IPS-NIHi7 (cell line): Measurements from ENCODE around the gene NUDT9.
"Not testable (repeated sequence)": the region's sequence is repeated elsewhere in the genome, so short reads cannot be mapped to it uniquely, and the experiment has no call there.

ENCODE experiments used
- DNase-seq: peaks from one replicate; pipeline ENCODE4 v3.0.0; 2012; ENCODE audit warnings: mixed read lengths; ENCODE audit errors: extremely low spot score

The NUDT9 gene, protein sequence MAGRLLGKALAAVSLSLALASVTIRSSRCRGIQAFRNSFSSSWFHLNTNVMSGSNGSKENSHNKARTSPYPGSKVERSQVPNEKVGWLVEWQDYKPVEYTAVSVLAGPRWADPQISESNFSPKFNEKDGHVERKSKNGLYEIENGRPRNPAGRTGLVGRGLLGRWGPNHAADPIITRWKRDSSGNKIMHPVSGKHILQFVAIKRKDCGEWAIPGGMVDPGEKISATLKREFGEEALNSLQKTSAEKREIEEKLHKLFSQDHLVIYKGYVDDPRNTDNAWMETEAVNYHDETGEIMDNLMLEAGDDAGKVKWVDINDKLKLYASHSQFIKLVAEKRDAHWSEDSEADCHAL

DNA sequence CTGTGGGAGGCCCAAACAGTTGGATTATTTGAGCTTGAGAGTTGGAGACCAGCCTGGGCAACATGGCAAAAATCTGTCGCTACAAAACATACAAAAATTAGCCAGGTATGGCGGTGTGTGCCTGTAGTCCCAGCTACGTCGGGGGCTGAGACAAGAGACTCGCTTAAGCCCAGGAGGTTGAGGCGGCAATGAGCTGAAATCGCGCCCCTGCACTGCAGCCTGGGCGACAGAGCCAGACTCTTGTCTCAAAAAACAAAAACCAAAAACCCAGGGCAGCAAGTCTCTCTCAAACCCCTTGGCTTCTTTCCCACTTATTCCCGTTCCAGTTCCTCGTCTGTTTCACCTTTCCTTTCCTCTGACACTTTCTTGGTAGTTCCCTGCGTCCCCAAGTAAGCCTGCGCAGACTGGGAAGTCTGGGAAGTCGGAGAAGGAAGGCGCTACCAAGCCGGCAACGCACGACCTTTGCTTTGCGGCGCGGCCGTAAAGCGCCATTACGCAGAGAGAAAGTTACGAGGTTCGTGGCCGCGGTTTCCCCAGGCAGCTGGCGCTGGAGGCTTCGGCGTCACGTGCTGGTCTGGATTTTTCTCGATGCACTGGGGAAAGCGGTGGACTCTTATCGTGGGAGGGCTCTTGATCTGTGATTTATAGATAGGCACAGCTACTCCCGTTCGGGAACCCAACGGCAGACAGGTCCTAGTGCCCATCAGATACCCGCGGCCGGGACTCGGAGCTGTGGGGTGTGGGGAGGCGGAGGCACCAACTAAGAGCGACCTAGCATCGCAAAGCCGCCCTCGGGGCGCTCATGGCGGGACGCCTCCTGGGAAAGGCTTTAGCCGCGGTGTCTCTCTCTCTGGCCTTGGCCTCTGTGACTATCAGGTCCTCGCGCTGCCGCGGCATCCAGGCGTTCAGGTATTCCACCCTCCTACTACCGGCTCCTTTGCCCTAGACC, at the start of gene NUDT9:
Gene NUDT9, plus strand, starts transcription at position 470 of the 949 bp plus-strand sequence. Its CDS starts 333 bp downstream, at position 803.
- DNase-seq, result peak; percentile 94

DNA sequence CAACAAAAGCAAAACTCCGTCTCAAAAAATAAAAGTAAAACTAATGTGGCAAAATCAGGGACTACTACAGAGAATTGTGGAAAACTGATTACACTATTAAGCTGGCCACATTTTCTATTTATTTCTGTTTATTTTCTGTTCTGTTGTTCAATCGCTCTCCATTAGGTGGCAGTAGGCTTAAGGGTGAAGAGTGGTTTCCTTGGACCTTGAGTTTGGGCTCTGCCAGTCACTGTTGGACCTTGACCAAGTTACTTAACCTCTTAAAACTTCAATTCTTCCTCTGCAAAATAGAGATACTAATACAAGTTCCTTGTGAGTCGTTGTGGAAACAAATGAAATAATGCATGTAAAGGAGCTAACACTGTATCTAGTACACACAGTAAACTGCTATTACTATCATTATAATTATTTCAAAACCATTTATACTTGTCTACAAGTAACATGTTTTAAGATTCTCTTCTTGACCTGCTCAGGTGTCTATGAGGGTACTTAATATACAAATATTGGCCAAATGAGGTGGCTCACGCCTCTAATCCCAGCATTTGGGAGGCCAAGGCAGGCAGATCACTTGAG, 46.6 kb upstream of the NUDT9 start:
- DNase-seq, result peak; percentile 52

DNA sequence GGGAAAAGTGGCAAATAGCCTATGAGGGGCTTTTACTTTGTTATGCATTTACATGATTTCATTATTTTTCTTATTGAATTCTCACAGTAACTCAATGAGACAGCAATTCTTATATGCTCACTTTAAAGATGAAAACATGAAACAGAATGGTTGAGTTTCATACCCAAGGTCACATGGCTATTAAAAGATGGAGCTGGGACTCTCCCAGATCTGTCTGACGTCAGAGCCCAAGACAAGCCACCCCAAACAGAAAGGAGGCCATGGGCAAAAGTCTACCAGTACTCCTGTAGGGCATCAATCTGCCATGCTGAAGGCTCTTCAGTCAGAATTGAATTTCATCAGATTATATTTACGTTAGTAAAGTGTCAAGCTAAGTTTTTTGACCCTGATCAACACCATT, 44.6 kb upstream of the NUDT9 start:
- DNase-seq, result no peak

DNA sequence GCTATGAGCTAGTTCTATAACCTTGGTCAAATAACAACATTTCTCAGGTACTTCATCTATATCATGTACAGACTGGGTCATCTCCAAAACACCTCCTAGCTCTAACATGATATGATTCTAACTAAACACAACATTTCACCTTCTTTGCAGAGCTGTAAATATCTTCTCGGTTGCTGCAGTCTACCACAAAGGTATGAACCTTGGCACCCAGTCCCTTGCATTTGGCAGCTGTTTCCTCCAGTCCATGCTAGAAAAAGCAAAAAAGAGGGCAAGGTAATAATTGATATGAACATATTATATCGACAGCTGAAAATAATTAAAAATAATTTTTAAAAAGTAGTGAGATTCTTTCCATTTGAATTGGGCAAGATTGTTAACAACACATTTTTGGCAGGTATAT, 40.3 kb upstream of the NUDT9 start:
- DNase-seq, result no peak

DNA sequence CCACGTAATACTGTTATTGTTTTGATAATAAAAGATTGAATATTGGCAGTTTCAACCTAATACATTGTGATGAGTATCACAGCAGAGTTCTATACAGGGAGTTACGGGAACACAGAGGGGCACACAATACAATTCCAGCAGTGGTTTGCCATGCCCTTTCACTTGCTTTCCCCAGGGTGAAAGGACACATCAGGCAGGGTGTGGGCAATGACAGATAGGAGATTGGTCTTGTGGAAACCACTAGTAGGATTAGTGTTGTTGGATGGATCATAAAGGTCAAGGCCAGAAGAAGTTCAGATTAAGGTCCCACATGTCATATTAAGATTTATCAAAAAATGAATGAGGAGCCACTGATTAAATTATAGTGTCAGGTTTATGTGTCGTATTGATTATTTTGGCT, 39.4 kb upstream of the NUDT9 start:
- DNase-seq, result no peak

DNA sequence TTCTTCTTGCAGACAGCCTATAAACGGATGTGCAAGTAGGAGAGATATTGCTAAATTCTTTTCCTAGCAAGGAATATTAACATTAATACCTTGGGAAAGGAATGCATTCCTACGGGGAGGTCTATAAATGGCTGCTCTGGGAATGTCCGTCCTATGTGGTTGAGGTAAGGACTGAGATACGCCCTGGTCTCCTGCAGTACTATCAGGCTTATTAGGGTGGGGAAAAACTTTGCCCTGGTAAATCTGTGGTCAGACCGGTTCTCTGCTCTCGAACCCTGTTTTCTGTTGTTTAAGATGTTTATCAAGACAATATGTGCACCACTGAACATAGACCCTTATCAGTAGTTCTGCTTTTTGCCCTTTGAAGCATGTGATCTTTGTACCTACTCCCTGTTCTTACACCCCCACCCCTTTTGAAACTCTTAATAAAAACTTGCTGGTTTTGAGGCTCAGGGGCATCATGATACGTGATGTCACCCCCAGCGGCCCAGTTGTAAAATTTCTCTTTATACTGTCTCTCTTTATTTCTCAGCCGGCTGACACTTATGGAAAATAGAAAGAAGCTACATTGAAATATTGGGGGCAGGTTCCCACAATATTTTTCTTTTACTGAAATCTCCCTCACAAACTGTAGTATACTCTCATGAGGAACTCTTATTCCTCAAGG, 37.8 kb upstream of the NUDT9 start:
- DNase-seq, result not testable (repeated sequence)

DNA sequence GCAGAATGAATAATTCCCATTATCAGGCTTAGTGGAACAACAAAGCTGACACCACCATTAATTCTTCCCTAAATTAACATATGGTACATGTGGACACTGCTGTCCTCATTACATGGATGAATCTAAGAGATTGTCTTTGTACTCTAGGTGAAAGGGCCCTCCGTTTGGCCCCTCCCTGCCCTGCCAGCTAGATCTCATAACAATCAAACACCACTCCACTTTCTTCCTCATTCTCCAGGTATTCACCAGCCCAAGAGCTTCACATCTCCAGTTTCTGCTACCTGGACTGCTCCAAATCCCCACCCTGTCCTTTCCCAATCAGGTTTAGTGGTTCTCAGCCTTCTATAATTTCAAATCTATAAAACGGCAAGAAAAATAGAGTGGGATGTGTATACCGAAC, 35.1 kb upstream of the NUDT9 start:
- no peak for DNase-seq

DNA sequence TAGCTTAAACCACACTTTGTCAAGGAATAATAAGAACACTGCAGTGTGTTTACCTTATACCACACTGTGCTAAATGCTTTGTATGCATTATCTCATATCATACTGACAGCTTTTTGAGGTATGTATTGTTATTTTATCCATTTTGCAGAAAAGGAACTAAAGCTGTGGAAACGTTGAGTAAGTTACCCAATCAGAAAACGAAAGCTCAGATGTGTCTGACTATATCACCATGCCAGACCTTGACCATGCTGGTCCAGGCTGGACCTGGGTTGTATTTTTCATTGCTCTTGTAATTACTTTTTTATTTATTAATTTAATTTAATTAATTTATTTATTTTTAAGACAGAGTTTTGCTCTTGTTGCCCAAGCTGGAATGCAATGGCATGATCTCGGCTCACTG, 33.5 kb upstream of the NUDT9 start:
- no peak for DNase-seq

DNA sequence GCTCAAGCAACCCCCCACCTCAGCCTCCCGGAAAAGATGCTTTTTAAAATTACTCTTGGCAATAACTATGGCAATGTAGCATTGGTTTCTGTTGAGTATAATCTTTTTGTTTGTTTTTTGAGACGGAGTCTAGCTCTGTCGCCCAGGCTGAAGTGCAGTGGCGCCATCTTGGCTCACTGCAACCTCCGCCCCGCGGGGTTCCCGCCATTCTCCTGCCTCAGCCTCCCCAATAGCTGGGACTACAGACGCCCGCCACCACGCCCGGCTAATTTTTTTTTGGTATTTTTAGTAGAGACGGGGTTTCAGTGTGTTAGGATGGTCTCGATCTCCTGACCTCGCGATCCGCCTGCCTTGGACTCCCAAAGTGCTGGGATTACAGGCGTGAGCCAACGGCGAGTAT, 32.3 kb upstream of the NUDT9 start:
- not testable (repeated sequence) for DNase-seq

DNA sequence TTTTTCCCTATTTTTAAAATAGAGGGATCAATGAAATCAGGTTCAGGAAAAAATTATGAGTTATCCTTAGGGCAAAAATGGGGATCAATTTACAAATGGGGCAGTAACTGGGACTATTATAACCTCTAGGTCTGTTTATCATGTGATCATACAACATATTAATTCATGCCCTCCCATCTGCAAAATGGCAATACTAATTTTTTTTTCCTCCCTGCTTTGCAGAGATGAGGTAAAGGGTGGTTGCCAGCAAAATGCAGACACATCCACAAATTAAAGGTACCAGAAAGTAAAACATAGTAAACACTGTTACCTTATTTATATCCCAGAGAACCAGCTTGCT, 31.9 kb upstream of the NUDT9 start:
- no peak for DNase-seq

DNA sequence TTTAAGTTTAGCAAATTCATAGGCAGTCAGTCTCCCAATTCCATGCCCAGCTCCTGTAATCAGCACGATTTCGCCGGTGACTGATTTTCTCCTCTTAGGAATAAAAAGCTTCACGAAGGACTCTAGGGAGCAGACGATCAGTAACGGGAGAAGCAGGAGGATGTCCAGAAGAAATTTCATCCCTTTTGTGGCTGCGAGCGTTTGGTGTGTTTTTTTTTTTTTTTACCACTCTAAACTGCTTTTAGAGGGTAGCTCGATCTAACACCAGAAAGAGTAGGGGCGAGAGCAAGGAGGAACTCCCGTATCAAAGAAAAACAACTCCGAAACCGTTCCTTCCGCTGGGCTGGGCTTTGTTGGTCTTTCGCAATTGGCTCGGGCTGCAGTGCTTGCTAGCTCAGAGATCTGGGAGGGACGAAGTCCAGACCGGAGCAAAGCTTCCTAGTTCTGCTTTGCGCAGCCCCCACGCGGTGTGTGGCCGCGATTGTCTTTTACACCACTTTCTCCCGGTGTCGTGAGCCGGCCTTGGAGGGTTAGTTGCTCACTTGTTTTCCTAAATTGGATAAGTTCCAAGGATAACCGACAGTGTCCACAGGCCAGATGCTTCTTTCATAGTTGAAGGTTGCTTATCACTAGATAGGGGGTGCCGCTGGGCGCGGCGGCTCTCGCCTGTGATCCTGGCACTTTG, 31.3 kb upstream of the NUDT9 start, which contains the start of gene HSD17B11:
Gene HSD17B11, minus strand, starts transcription at position 298 of the 685 bp plus-strand sequence. Its CDS starts 118 bp downstream, at position 180.
- peak; percentile 95 for DNase-seq

DNA sequence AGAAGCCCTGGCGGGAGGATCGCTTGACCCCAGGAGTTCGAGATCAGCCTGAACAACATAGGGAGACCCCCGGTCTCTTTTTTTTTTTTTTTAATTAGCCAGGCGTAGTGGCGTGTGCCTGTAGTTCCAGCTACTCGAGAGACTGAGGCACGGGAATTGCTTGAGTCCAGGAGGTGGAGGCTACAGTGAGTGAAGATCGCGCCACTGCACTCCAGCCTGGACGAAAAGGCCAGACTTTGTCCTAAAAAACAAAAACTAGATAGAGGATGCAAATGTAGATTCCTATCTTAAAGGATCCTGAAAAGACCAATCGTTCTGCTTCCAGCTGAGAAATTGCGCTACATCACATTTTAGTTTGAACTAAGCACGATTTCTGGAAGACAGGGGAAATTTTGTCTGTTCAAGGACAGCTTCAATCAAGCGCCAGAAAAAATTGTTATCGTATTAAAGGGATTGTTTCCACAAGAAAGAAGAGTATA, 30.8 kb upstream of the NUDT9 start:
- DNase-seq, result no peak

DNA sequence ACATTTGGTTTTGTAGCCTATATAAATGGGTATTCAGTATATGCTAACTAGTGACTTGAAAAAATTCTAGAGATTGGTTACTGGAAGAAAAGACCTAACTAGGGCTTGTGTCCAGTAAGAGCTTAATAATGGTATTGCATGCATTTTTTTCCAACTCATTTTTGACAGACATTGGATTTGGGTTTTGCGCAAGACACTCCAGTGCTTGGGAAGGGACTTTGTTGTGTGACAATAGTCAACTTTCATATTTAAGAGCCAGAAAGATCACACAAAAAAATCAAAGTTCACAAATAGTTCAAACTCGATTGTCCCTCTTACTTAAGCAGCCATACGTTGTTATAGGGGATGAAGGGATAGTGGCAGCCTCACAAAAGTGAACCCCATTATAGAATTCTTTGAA, 30.2 kb upstream of the NUDT9 start:
- no peak for DNase-seq

DNA sequence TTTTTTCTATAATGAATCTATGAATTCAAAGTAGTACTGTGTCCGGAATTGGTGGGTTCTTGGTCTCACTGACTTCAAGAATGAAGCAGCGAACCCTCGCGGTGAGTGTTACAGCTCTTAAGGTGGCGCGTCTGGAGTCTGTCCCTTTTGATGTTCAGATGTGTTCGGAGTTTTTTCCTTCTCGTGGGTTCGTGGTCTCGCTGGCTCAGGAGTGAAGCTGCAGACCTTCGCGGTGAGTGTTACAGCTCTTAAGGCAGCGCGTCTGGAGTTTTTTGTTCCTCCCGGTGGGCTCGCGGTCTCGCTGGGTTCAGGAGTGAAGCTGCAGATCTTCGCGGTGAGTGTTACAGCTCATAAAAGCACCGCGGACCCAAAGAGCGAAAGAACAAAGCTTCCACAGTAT, 27.3 kb upstream of the NUDT9 start:
- DNase-seq, result not testable (repeated sequence)

DNA sequence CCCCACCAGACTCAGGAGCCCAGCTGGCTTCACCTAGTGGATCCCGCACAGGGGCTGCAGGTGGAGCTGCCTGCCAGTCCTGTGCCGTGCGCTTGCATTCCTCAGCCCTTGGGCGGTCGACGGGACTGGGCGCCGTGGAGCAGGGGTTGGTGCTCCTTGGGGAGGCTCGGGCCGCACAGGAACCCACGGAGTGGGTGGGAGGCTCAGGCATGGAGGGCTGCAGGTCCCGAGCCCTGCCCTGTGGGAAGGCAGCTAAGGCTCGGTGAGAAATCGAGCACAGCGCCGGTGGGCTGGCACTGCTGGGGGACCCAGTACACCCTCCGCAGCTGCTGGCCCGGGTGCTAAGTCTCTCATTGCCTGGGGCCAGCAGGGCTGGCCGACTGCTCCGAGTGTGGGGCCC, 26.5 kb upstream of the NUDT9 start:
- DNase-seq, result not testable (repeated sequence)

DNA sequence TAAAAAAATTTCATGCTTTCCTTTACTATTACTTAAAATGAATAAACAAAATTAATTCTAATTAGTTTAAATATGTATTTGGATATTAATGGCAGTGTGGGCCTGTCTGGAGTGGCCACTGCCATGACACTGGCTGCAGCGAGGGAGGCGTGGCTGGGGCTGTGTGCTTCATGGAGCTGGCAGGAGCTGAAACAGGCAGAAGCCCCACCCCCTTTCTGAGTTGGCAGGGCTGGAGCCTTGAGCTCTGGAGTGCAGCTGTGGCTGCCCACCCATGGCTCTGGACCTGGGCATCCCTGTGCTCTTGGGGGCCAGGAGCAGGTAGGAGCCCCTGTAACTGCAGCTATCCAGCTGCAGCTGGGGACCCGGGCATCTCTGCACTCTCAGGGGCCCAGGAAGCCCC, 23.2 kb upstream of the NUDT9 start:
- DNase-seq, result peak; percentile 19

DNA sequence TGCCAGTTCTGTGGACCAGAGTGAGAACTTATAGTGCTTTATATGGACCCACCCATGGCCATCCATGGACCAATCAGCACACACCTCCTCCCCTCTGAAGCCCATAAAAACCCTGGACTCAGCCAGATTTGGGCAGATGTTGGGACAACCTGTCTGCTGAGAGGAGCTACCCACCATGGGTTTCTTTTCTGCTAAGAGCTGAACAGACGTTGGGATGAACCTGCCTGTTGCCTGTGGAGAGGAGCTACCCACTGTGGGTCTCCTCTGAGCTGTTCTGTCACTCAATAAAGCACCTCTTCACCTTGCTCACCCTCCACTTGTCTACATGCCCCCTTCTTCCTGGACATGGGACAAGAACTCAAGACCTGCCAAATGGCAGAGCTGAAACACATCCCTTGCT, 22.4 kb upstream of the NUDT9 start:
- DNase-seq, result no peak

DNA sequence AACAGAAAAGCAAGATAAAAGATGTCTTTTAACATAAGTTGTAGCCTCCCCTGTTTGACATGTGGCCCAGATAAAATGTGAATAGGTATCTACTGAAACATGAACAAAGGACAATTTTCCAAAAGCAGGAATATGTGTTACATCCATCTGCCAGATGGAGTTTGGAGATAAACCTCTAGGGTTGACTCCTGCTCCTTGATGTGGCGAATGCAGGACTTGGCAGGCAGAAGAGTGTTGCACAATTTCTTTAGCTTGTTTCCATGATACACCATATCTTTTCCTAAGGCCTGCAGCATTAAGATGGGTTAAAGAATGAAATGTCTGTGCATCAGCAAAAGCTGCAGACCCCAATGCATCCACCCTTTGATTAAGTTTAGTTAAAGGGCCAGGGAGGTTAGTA, 18.6 kb upstream of the NUDT9 start:
- DNase-seq, result not testable (repeated sequence)

DNA sequence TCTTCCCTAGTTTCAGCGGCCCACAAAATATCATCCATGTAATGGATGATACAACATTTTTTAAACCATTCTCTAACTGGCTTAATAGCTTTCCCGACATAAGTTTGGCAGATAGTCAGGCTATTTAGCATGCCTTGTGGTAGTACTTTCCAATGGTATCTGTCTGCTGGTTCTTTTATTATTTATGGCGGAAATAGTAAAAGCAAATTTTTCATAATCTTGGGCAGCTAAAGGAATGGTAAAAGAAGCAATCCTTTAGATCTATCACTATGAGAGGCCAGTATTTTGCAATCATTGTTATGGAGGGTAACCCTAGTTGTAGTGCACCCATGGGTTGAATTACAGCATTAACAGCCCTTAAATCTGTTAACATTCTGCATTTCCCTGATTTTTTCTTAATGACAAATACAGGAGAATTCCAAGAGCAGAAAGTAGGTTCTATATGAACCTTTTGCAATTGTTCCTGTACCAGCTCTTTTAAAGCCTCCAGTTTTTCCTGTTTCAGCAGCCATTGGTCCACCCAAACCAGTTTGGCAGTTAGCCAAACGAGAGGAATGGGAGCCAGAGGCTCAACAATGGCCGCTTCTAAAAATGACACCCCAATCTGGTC, 17.1 kb upstream of the NUDT9 start:
- no peak for DNase-seq

DNA sequence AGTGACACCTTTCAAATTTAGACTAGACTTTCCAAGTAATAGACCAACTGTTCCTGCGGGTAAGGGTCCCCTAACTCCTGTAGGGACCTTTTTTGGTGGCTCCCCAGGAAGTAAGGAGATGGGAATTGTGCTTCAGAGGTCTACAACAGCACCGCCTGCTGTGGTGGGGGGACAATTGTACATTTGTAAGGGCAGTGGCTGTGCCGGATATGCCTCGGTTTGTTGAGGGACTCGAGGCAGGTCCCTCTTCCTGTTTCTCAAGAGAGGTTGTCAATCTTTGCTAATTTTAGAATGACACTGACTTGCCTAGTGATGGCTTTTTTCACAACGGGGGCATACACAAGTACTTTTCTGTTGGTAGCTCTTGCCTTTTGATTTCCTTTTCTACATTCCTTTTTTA, 15.9 kb upstream of the NUDT9 start:
- DNase-seq, result no peak

DNA sequence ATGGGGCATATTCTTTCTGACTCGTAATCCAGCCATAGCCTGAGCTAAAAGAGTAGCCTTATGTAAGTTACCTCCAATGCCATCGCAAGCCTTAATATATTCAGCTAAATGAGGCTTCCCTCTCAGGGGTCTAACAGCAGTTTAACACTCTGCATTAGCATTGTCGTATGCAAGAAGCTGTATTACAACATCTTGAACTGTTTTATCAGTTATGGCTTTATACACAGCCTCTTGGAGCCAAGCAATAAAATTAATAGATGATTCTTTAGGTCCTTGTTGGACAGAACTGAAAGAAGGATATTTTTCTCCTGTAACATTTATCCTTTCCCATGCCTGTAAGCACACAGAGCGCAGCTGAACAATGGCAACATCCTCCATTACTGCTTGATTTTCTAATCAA, 15.5 kb upstream of the NUDT9 start:
- DNase-seq, result not testable (repeated sequence)
